WTC11 (cell line): ENCODE results near the gene TRRAP. TPM values are rescaled to one million over a fixed set of nuclear protein-coding genes. Genes with fewer than 3 reads are reported as not detected.

ENCODE experiments used
- ATAC-seq: fragments of 200-7000 bp; cut with Tn5 transposase; 2 replicates; pipeline ENCODE4 v1.10.0; 2021; ENCODE audit warnings: mild to moderate bottlenecking, moderate library complexity
- CTCF ChIA-PET: fragments of 300-600 bp; sonication (Branson Sonifier 250); formaldehyde crosslinking; loops from one replicate; lab custom pipeline; 2021; ENCODE audit warnings: antibody characterized with exemption; lab: Charles Lee
- POLR2A ChIA-PET: fragments of 350-600 bp; sonication (Branson Sonifier 250); formaldehyde crosslinking; loops from one replicate; lab custom pipeline; 2021; ENCODE audit warnings: antibody characterized with exemption; lab: Charles Lee
- DNase-seq: peaks from one replicate; pipeline ENCODE4 v3.0.0; 2021; ENCODE audit warnings: low spot score
- H3K27ac Mint-ChIP-seq: 2 replicates; pipeline ENCODE4 v1.8.0; 2021; ENCODE audit warnings: mixed read lengths
- H3K27me3 Mint-ChIP-seq: 2 replicates; pipeline ENCODE4 v1.8.0; 2021; ENCODE audit warnings: low read depth, mild to moderate bottlenecking, moderate library complexity, mixed read lengths
- H3K36me3 Mint-ChIP-seq: 2 replicates; pipeline ENCODE4 v1.8.0; 2021; ENCODE audit warnings: mixed read lengths
- H3K4me1 Mint-ChIP-seq: 2 replicates; pipeline ENCODE4 v1.8.0; 2022; ENCODE audit warnings: mixed read lengths
- H3K4me3 Mint-ChIP-seq: 2 replicates; pipeline ENCODE4 v1.8.0; 2021; ENCODE audit warnings: mild to moderate bottlenecking, moderate library complexity, mixed read lengths
- H3K9me3 Mint-ChIP-seq: 2 replicates; pipeline ENCODE4 v1.8.0; 2021; ENCODE audit warnings: mixed read lengths
- ATF2 ChIP-seq: sonication (generic); formaldehyde crosslinking; IDR thresholded peaks from 2 replicates; pipeline ENCODE4 v1.8.1; 2022; ENCODE audit warnings: low read depth, missing genetic modification reagents, borderline replicate concordance
- CREM ChIP-seq: sonication (generic); formaldehyde crosslinking; IDR thresholded peaks from 2 replicates; pipeline ENCODE4 v1.8.1; 2022; ENCODE audit warnings: mild to moderate bottlenecking, missing genetic modification reagents, moderate library complexity
- FOXK1 ChIP-seq: sonication (generic); formaldehyde crosslinking; IDR thresholded peaks from 2 replicates; pipeline ENCODE4 v1.8.0; 2022; ENCODE audit warnings: mild to moderate bottlenecking, moderate library complexity, missing genetic modification reagents
- GABPB1 ChIP-seq: sonication (generic); formaldehyde crosslinking; IDR thresholded peaks from 2 replicates; pipeline ENCODE4 v1.8.1; 2023; ENCODE audit warnings: mild to moderate bottlenecking, missing genetic modification reagents
- HMGA2 ChIP-seq: fragments of 250-450 bp; sonication (Bioruptor Pico); IDR thresholded peaks from 2 replicates; pipeline ENCODE4 v1.4.0; 2021; ENCODE audit warnings: mild to moderate bottlenecking, moderate library complexity
- JUN ChIP-seq: sonication (generic); formaldehyde crosslinking; IDR thresholded peaks from 2 replicates; pipeline ENCODE4 v1.8.0; 2023; ENCODE audit warnings: mild to moderate bottlenecking, missing genetic modification reagents
- NFYB ChIP-seq: sonication (generic); formaldehyde crosslinking; conservative IDR thresholded peaks from 2 replicates; pipeline ENCODE4 v1.8.0; 2022; ENCODE audit warnings: low read depth, missing genetic modification reagents
- NR1H2 ChIP-seq: sonication (generic); formaldehyde crosslinking; IDR thresholded peaks from 2 replicates; pipeline ENCODE4 v1.9.0; 2021; ENCODE audit warnings: mild to moderate bottlenecking, moderate library complexity, missing genetic modification reagents
- NR3C1 ChIP-seq: sonication (generic); formaldehyde crosslinking; conservative IDR thresholded peaks from 2 replicates; pipeline ENCODE4 v1.8.1; 2023; ENCODE audit warnings: low read depth, mild to moderate bottlenecking, missing genetic modification reagents
- RELA ChIP-seq: sonication (generic); formaldehyde crosslinking; IDR thresholded peaks from 2 replicates; pipeline ENCODE4 v1.8.1; 2022; ENCODE audit warnings: missing genetic modification reagents, mild to moderate bottlenecking, borderline replicate concordance
- ZNF671 ChIP-seq: fragments of 250-450 bp; sonication (Bioruptor Pico); IDR thresholded peaks from 2 replicates; pipeline ENCODE4 v1.8.0; 2021; ENCODE audit warnings: mild to moderate bottlenecking
- total RNA-seq: library from RNA; stranded (reverse); gene quantifications from 3 replicates; pipeline ENCODE4 v1.2.3, GENCODE V29; 2021
- TF ChIP-seq, protein P1 (sequence below): sonication (generic); formaldehyde crosslinking; IDR thresholded peaks from 2 replicates; pipeline ENCODE4 v1.8.1; 2022; ENCODE audit warnings: missing genetic modification reagents, borderline replicate concordance
- TF ChIP-seq, protein P2 (sequence below): sonication (generic); formaldehyde crosslinking; IDR thresholded peaks from 2 replicates; pipeline ENCODE4 v1.8.0; 2022; ENCODE audit warnings: mild to moderate bottlenecking, missing genetic modification reagents
- TF ChIP-seq, protein P3 (sequence below): sonication (generic); formaldehyde crosslinking; IDR thresholded peaks from 2 replicates; pipeline ENCODE4 v1.8.1; 2023; ENCODE audit warnings: mild to moderate bottlenecking, missing genetic modification reagents, moderate library complexity
- TF ChIP-seq, protein P4 (sequence below): sonication (generic); formaldehyde crosslinking; IDR thresholded peaks from 2 replicates; pipeline ENCODE4 v1.8.1; 2023; ENCODE audit warnings: mild to moderate bottlenecking, missing genetic modification reagents, moderate library complexity
- TF ChIP-seq, protein P5 (sequence below): fragments of 250-450 bp; sonication (Bioruptor Pico); IDR thresholded peaks from 2 replicates; pipeline ENCODE4 v1.9.0; 2021; ENCODE audit warnings: moderate library complexity, mild to moderate bottlenecking, inconsistent platforms, borderline replicate concordance

Gene TRRAP
- total RNA-seq, 1 experiment from 2014 or later, result 46.5 TPM

DNA sequence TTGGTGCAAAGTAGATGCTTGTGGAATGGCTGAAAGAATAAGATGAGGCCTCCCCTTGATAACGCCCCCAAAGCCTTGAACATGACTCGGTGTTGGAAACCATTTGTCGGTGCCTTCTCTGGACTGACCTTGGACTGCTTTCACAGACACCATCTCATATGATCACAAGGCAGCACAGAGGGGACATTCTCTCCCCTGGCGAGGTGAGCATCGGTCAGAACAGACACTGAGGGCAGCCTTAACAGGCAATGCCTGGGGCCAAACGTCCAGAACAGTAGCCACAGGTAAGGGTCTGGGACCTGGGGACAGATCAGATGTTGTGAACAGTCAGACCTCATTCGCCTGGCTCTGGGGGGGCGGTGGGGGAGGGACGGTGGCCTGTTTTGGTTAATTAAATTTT is 2.8 kb upstream of the TRRAP start:
- no peak overlapping the region for H3K27ac Mint-ChIP-seq
- no peak for DNase-seq
- ChIA-PET POLR2A (interaction anchor here (0.7 kb wide), 1 partner anchor 247 kb away, joined by 3 read pairs; no protein-coding TSS in a partner anchor), CTCF (no interaction called here)
- H3K4me1 Mint-ChIP-seq, result peaks cover 14% of the 10 kb centered on the region
- H3K4me3 Mint-ChIP-seq, result no peak overlapping the region
- H3K27me3 Mint-ChIP-seq, result peaks cover 27% of the 10 kb centered on the region
- ATAC-seq, result no peak
- no peaks in the 10 kb centered on the region for H3K36me3 Mint-ChIP-seq
- TF ChIP-seq ATF2 (CRISPR knock-in tag) (no peak), NR1H2 (CRISPR knock-in tag) (no peak)
- TF ChIP-seq, protein P1, sequence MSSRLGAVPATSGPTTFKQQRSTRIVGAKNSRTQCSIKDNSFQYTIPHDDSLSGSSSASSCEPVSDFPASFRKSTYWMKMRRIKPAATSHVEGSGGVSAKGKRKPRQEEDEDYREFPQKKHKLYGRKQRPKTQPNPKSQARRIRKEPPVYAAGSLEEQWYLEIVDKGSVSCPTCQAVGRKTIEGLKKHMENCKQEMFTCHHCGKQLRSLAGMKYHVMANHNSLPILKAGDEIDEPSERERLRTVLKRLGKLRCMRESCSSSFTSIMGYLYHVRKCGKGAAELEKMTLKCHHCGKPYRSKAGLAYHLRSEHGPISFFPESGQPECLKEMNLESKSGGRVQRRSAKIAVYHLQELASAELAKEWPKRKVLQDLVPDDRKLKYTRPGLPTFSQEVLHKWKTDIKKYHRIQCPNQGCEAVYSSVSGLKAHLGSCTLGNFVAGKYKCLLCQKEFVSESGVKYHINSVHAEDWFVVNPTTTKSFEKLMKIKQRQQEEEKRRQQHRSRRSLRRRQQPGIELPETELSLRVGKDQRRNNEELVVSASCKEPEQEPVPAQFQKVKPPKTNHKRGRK (CRISPR knock-in tag), result no peak
- TF ChIP-seq, protein P2, sequence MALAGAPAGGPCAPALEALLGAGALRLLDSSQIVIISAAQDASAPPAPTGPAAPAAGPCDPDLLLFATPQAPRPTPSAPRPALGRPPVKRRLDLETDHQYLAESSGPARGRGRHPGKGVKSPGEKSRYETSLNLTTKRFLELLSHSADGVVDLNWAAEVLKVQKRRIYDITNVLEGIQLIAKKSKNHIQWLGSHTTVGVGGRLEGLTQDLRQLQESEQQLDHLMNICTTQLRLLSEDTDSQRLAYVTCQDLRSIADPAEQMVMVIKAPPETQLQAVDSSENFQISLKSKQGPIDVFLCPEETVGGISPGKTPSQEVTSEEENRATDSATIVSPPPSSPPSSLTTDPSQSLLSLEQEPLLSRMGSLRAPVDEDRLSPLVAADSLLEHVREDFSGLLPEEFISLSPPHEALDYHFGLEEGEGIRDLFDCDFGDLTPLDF (CRISPR knock-in tag), result no peak
- TF ChIP-seq, all 79 proteins: peak for 0
- H3K9me3 Mint-ChIP-seq, result no peaks in the 10 kb centered on the region

DNA sequence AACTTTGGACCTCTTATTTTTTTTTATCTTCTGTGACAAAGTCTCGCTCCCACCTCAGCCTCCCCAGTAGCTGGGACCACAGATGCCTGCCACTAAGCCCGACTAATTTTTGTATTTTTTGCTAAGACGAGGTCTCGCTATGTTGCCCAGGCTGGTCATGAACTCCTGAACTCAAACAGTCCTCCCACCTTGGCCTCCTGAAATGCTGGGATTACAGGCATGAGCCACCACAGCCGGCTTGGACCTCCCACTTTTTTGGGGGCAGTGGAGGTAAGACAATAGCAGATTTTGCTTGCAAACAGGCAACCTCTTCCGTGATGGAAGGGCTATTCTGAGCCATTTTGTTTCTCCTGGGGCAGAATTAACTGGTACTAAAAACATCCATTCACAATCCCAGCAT is 1.2 kb upstream of the TRRAP start:
- CTCF ChIA-PET, result interaction anchor here (1.3 to 1.5 kb wide), 2 partner anchors 40 to 476 kb away, joined by 4 to 7 read pairs; partner anchors contain the start of gene BAIAP2L1
- peaks cover 8% of the 10 kb centered on the region for H3K36me3 Mint-ChIP-seq

DNA sequence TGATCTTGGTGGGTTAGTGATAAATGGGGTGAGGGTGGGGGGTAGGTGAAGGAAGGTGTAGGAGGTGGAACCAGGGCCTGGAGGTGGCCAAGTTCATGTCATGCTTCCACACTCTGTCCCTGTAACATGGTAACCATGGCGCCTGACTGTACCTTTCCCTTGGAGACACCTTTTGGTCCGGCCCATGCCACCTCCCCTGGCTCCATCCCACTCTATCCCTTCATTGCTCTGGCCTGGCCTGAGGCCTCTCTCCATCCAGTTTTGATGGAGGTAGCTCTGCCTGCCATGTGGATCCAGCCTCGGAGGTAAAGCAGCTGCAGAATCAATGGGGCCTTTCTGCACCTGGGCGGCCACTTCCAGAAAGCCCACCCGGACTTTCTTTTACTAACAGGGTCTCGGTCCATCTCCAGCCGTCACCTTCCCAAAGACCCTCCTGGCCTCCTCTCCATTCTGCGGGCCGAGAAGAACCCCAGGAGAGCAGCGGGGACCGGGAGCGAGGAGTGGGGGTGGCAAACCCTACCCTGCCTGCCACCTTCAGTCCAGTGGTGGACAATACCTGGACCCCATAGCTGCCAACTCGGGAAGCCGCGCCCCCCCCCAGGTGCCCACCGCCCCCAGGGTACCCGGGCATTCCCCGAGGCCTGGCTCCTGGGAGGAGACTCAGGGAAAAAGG is 504 bp upstream of the TRRAP start:
- H3K36me3 Mint-ChIP-seq, result peaks cover 15% of the 10 kb centered on the region
- POLR2A ChIA-PET, result interaction anchor here (0.6 to 1.1 kb wide), 4 partner anchors 8 to 531 kb away, joined by 3 to 7 read pairs (median 3); partner anchors contain the start of genes BUD31, PDAP1 and TMEM130
- TF ChIP-seq RELA (CRISPR knock-in tag), result no peak
- TF ChIP-seq, protein P3, sequence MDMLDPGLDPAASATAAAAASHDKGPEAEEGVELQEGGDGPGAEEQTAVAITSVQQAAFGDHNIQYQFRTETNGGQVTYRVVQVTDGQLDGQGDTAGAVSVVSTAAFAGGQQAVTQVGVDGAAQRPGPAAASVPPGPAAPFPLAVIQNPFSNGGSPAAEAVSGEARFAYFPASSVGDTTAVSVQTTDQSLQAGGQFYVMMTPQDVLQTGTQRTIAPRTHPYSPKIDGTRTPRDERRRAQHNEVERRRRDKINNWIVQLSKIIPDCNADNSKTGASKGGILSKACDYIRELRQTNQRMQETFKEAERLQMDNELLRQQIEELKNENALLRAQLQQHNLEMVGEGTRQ (CRISPR knock-in tag), result no peak
- no peak overlapping the region for H3K27ac Mint-ChIP-seq
- CTCF ChIA-PET, result interaction anchor here (0.6 to 1.5 kb wide), 18 partner anchors 8 to 668 kb away, joined by 3 to 9 read pairs (median 4); partner anchors contain the start of genes BAIAP2L1, BUD31, PDAP1 and TMEM130
- peaks cover 8% of the 10 kb centered on the region for H3K27me3 Mint-ChIP-seq
- peak overlapping the region; percentile 59 for H3K4me3 Mint-ChIP-seq
- no peak for DNase-seq
- H3K9me3 Mint-ChIP-seq, result no peaks in the 10 kb centered on the region
- H3K4me1 Mint-ChIP-seq, result peaks cover 14% of the 10 kb centered on the region
- ATAC-seq, result no peak; the same call in 1 of the 2 replicates

More for the DNA sequence above, 1.2 kb upstream of the TRRAP start:
- Mint-ChIP-seq H3K4me1 (peaks cover 14% of the 10 kb centered on the region), H3K4me3 (peak overlapping the region; percentile 59), H3K27me3 (peaks cover 13% of the 10 kb centered on the region), H3K9me3 (no peaks in the 10 kb centered on the region), H3K27ac (no peak overlapping the region)
- POLR2A ChIA-PET, result no interaction called here
- no peak for ATAC-seq
- TF ChIP-seq FOXK1 (no peak), NFYB (CRISPR knock-in tag) (no peak), ZNF671 (CRISPR knock-in tag) (no peak), GABPB1 (CRISPR knock-in tag) (no peak), CREM (CRISPR knock-in tag) (no peak), NR3C1 (no peak), HMGA2 (no peak), JUN (no peak)
- TF ChIP-seq, protein P4, sequence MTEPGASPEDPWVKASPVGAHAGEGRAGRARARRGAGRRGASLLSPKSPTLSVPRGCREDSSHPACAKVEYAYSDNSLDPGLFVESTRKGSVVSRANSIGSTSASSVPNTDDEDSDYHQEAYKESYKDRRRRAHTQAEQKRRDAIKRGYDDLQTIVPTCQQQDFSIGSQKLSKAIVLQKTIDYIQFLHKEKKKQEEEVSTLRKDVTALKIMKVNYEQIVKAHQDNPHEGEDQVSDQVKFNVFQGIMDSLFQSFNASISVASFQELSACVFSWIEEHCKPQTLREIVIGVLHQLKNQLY (CRISPR knock-in tag), result no peak
- TF ChIP-seq, protein P3 (CRISPR knock-in tag), result no peak
- TF ChIP-seq, protein P5, sequence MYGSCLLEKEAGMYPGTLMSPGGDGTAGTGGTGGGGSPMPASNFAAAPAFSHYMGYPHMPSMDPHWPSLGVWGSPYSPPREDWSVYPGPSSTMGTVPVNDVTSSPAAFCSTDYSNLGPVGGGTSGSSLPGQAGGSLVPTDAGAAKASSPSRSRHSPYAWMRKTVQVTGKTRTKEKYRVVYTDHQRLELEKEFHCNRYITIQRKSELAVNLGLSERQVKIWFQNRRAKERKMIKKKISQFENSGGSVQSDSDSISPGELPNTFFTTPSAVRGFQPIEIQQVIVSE, result no peak
- no peak for DNase-seq
